SJCRH30 (cell line): ENCODE measurements around the gene IFNAR2. TPM values are rescaled to one million over a fixed set of nuclear protein-coding genes. Genes with fewer than 3 reads are reported as not detected.
"Not testable (repeated sequence)": the region's sequence is repeated elsewhere in the genome, so short reads cannot be mapped to it uniquely, and the experiment has no call there.

ENCODE experiments used
- DNase-seq, 2 experiments: peaks; one replicate each; pipeline ENCODE4 v3.0.0-alpha.2; 2015 to 2020
- H3K27ac ChIP-seq: fragments of 250-450 bp; sonication (Bioruptor Pico); 2 replicates; pipeline ENCODE4 v1.5.1; 2020; ENCODE audit warnings: mild to moderate bottlenecking, moderate library complexity
- H3K27me3 ChIP-seq: fragments of 250-450 bp; sonication (Bioruptor Pico); 2 replicates; pipeline ENCODE4 v1.5.1; 2020; ENCODE audit warnings: mild to moderate bottlenecking, moderate library complexity
- H3K36me3 ChIP-seq: fragments of 250-450 bp; sonication (Bioruptor Pico); 2 replicates; pipeline ENCODE4 v1.5.1; 2020; ENCODE audit warnings: mild to moderate bottlenecking, moderate library complexity
- H3K4me1 ChIP-seq: fragments of 250-450 bp; sonication (Bioruptor Pico); 2 replicates; pipeline ENCODE4 v1.5.1; 2020; ENCODE audit warnings: mild to moderate bottlenecking, moderate library complexity
- H3K4me3 ChIP-seq: fragments of 250-450 bp; sonication (Bioruptor Pico); 2 replicates; pipeline ENCODE4 v1.5.1; 2020; ENCODE audit warnings: mild to moderate bottlenecking, moderate library complexity
- H3K9me3 ChIP-seq: fragments of 250-450 bp; sonication (Bioruptor Pico); replicated peaks from 2 replicates; pipeline ENCODE4 v1.5.1; 2020; ENCODE audit warnings: mild to moderate bottlenecking, moderate library complexity
- total RNA-seq: library from RNA; depleted of rRNA; stranded (reverse); fragments of >200 nt; shearing (Covaris generic); gene quantifications from 2 replicates; pipeline ENCODE4 v1.2.3, GENCODE V29; 2014

Gene IFNAR2
- total RNA-seq, 1 experiment from 2014 or later, result 17.7 TPM

DNA sequence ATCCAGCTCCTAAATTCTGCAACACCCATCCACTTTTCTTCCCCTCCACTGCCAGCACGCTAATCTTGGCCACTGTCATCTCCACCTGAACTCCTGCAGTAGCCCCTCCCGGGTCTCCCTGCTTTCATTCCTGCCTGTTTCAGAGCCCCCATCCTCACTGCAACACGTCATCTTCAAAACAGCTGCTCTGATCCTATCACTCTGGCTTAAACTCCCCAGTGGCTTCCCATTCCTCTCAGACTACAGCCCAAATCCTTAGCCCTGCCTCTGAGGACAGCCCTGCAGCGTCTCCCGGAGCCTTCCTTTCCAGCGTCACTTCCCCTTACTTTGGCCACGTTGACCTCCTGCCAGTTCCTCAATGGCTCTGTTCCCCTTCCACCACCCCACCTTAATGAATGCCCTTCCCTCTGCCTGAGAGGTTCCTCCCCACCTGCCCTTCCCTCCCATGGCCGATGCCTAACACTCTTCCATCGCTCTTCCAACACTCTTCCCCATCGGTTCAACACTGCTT, 22.9 kb upstream of the IFNAR2 start:
- Histone ChIP-seq H3K36me3 (no peaks in the 10 kb centered on the region), H3K4me3 (no peak overlapping the region), H3K9me3 (0 out of 2 replicates have a peak, but pooled peaks cover 4% of the 10 kb centered on the region), H3K4me1 (peaks cover 15% of the 10 kb centered on the region), H3K27me3 (no peaks in the 10 kb centered on the region), H3K27ac (no peak overlapping the region)
- DNase-seq, result no peak

DNA sequence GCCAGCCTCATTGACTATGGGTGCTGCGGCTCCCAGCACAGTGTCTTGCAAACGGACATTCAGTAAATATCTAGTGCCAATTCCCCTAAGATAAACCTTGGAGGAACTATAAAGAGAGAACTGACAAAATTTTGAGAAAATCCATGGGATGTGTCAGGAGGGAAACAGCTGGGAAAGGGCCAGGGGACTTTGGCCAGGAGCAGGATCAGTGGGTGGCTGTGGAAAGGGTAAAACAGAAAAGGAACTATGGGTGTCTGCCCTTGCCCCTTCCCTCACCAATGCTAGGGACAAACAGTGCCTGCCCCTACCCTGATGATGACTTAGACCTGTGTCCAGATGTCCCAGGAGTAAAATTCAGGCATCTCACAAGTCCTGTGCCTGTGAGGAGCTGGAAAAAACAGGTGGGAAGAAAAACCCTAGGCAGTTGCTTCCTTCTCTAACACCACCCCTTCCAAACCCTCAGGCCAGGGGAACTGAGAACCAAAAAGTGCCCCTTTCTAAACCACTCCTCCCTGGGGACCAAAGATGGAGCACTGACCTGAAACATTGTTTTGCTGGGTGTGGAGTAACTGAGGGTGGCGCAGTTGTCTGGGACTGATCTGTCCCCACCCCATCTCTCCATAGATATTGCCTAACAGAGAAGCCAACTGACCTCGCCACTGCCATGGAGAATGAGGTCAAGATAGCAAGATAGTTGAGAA, 22.1 kb upstream of the IFNAR2 start:
- Histone ChIP-seq H3K27ac (no peak overlapping the region), H3K4me1 (peaks cover 17% of the 10 kb centered on the region), H3K9me3 (0 out of 2 replicates have a peak, but pooled peaks cover 4% of the 10 kb centered on the region), H3K36me3 (no peaks in the 10 kb centered on the region), H3K27me3 (no peaks in the 10 kb centered on the region), H3K4me3 (no peak overlapping the region)
- no peak for DNase-seq

DNA sequence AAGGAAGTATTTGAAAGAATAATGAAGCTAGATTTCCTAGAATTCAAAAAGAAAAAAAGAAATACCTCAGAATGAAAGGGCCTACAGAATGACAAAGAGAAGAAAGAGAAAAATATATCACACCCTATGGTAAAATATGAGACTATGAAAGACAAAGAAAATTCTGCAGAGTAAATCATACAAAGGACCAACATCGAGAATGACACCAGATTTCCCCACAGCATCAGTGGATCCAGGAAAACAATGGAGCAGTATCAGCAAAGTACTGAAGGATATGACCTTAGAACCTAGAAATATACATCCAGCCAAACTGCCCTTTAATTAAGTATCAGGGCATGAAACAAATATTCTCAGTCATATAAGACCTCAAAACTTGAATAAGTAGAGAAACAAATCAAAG, 21.2 kb upstream of the IFNAR2 start:
- Histone ChIP-seq H3K4me3 (no peak overlapping the region), H3K27me3 (no peaks in the 10 kb centered on the region), H3K27ac (no peak overlapping the region), H3K4me1 (peaks cover 21% of the 10 kb centered on the region), H3K9me3 (0 out of 2 replicates have a peak, but pooled peaks cover 4% of the 10 kb centered on the region), H3K36me3 (no peaks in the 10 kb centered on the region)
- no peak for DNase-seq

DNA sequence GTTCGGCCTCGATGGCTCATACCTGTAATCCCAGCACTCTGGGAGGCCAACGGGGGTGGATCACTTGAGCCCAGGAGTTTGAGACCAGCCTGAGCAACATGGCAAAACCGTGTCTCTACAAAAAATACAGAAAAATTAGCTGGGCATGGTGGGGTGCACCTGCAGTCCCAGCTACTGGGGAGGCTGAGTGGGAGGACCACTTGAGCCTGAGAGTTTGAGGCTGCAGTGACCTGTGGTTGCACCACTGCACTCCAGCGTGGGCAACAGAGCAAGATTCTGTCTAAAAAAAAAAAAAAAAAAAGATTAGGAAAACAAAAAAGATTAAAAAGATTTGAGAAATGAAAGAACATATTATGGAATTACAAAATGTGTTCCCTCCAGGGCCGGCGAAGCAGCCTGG, 18.4 kb upstream of the IFNAR2 start:
- Histone ChIP-seq H3K4me3 (peak overlapping the region; percentile 35; the same call in 1 of the 2 replicates), H3K27ac (no peak overlapping the region), H3K36me3 (no peaks in the 10 kb centered on the region), H3K9me3 (0 out of 2 replicates have a peak, but pooled peaks cover 4% of the 10 kb centered on the region), H3K4me1 (peaks cover 27% of the 10 kb centered on the region), H3K27me3 (no peaks in the 10 kb centered on the region)
- DNase-seq, result no peak

DNA sequence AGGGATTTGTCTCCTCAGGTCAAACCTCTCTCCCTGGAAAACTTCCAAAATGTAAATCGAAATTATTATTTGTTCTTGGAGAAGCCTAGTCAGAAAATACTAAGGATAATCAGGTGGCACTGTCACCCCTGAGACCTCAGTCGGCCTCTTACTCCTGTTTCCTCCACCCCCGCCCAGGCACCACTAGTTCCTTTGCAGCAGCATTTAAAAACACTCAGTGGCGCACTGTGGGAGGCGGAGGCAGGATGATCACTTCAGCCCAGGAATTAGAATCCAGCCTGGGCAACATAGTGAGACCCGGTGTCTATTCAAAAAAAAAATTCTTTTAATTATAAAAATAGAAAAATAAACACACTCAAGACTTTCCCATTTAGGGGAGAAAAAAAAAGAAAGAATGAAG, 18.0 kb upstream of the IFNAR2 start:
- peaks cover 31% of the 10 kb centered on the region for H3K4me1 ChIP-seq
- no peaks in the 10 kb centered on the region for H3K36me3 ChIP-seq
- 0 out of 2 replicates have a peak, but pooled peaks cover 4% of the 10 kb centered on the region for H3K9me3 ChIP-seq
- DNase-seq, result no peak
- no peaks in the 10 kb centered on the region for H3K27me3 ChIP-seq
- H3K27ac ChIP-seq, result peak overlapping the region; percentile 50
- peak overlapping the region; percentile 35 for H3K4me3 ChIP-seq

DNA sequence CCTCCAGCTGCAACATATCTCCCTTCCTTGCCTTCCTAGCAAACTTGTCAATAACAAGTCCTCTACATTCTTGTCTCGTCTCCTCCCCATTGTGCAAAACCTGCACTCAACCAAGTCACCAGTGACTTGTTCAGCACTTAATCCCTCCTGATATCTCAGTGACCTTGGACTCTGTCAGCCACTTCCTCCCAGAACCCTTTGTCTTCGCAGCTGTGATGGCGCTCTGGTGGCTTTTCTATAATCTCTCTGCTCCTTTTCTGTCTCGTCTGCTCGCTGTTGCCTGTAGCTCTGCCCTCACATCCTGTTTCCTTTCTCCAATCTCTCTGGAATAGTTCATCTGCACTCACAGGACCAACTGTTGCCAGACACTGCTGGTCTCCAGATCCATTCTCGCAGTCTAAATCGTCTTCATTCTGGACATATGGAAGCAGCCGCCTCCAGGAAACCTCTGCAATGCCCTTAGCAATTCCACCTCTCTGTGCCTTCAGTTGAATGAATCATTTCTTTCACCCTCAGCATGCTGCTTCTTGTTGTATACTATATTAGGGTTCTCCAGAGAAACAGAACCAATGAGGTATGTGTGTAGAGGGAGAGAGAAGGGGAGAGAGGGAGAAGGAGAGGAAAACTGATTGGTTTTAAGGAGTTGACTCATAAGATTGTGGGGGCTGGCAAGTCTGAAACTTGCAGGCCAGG, 17.4 kb upstream of the IFNAR2 start:
- Histone ChIP-seq H3K27ac (peak overlapping the region; percentile 50), H3K9me3 (0 out of 2 replicates have a peak, but pooled peaks cover 4% of the 10 kb centered on the region), H3K4me1 (peaks cover 33% of the 10 kb centered on the region), H3K27me3 (no peaks in the 10 kb centered on the region), H3K36me3 (no peaks in the 10 kb centered on the region), H3K4me3 (peak overlapping the region; percentile 35)
- DNase-seq, result peak; percentile 60 to 80

DNA sequence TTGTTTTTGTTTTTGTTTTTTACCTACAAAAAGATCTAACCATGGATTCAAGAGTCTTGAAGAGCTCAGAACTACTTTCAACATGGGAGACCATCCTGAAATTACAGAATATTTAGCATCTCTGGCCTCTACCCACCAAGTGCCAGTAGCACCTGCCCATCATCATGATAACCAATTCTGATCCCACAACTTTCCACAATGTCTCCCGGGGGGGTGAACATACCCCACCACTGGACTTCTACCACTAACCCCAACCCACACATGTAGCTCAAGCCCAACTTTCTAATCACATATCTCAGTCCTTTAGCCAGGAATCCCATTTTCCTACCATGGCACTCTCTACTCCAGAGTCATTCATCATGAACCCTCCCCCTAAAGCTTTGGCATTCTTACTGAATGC, 15.7 kb upstream of the IFNAR2 start:
- H3K36me3 ChIP-seq, result no peaks in the 10 kb centered on the region
- H3K4me1 ChIP-seq, result peaks cover 40% of the 10 kb centered on the region
- H3K4me3 ChIP-seq, result no peak overlapping the region
- no peaks in the 10 kb centered on the region for H3K9me3 ChIP-seq
- no peak overlapping the region for H3K27ac ChIP-seq
- no peak for DNase-seq
- no peaks in the 10 kb centered on the region for H3K27me3 ChIP-seq

DNA sequence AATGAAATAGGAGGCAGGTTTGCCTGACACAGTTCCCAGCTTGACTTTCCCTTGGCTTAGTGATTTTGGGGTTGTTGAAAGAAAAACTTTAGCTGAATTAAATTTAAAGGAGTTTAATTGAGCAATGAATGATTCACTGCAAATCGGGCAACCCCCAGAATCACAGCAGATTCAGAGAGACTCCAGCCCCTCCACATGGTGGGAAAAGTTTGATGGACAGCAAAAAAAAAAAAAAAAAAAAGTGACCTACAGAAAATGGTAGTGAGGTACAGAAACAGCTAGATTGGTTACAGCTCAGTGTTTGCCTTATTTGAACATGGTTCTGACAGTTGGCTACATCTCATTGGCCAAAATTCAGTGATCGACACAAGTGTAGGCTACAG, 12.6 kb upstream of the IFNAR2 start:
- H3K4me1 ChIP-seq, result peaks cover 37% of the 10 kb centered on the region
- no peaks in the 10 kb centered on the region for H3K27me3 ChIP-seq
- no peak overlapping the region for H3K27ac ChIP-seq
- no peak for DNase-seq
- H3K9me3 ChIP-seq, result no peaks in the 10 kb centered on the region
- no peaks in the 10 kb centered on the region for H3K36me3 ChIP-seq
- no peak overlapping the region for H3K4me3 ChIP-seq

DNA sequence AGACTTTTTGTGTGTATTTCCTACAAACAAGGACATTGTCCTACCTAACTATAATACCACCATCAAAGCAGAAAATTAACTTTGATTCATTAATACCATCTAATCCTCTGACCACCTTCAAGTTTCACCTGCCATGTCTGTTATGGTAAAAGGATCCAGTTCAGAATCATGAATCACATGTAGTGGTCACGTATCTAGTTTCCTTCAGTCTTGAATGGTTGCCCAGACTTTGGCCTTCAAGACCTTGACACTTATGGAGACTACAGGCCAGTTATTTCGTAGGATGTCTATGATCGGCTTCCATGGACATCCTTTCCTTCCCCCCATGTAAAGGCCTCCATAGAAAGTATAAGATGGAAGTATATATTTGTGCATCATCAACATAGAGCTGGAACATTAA, 10.4 kb upstream of the IFNAR2 start:
- no peak overlapping the region for H3K27ac ChIP-seq
- H3K4me1 ChIP-seq, result peaks cover 26% of the 10 kb centered on the region
- H3K36me3 ChIP-seq, result no peaks in the 10 kb centered on the region
- H3K4me3 ChIP-seq, result no peak overlapping the region
- DNase-seq, result no peak
- no peaks in the 10 kb centered on the region for H3K9me3 ChIP-seq
- no peaks in the 10 kb centered on the region for H3K27me3 ChIP-seq

DNA sequence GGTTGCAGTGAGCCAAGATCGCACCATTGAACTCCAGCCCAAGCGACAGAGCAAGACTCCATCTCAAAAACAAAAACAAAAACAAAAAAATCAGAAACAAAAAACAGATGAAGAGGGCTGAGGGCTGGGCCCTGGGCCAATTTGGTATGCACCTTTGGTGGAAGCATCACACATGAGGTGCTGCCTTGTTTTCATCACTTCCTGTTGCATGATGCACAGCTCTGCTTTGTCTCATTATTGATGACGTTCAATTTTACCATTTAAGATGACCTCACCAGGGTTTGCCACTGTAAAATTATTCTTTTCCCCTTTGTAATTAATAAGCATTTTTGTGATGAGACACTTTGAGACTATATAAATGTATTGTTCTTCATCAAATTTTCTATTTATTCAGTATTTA, 9.8 kb upstream of the IFNAR2 start:
- Histone ChIP-seq H3K27me3 (no peaks in the 10 kb centered on the region), H3K4me3 (no peak overlapping the region), H3K9me3 (no peaks in the 10 kb centered on the region), H3K27ac (no peak overlapping the region), H3K36me3 (no peaks in the 10 kb centered on the region), H3K4me1 (peaks cover 26% of the 10 kb centered on the region)
- DNase-seq, result no peak

DNA sequence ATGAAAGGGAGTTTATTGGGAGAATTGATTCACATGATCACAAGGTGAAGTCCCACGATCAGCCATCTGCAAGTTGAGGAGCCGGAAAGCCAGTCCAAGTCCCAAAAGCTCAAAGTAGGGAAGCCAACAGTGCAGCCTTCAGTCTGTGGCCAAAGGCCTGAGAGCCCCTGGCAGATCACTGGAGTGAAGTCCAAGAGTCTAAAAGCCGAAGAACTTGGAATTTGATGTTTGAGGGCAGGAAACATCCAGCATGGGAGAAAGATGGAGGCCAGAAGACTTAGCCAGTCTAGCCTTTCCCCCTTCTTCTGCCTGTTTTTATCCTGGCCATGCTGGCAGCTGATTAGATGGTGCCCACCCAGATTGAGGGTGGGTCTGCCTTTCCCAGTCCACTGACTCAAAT, 4.4 kb upstream of the IFNAR2 start:
- not testable (repeated sequence) for H3K4me3 ChIP-seq

DNA sequence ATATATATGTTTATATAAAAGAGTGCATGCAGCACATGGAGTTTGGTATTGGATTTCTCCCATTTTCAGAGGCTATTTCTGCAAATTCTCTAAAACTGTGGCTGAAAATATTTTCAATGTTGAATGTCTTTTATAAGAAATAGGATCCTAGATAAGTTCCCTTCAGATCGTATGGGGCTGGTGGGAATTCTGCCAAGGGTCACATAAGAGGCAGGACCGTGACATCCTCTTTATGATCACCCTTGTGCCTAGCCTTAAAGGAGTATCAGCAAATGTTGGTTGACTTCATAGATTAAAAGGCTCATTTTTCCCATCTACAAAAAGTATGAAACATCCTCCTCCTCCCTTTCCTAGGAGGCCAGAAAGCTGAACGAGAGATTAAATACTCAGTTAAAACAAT, 1.3 kb upstream of the IFNAR2 start:
- H3K27me3 ChIP-seq, result no peaks in the 10 kb centered on the region

More for the DNA sequence above, 4.4 kb upstream of the IFNAR2 start:
- not testable (repeated sequence) for H3K27ac ChIP-seq, H3K27me3 ChIP-seq, H3K9me3 ChIP-seq, DNase-seq, H3K36me3 ChIP-seq
- peaks cover 27% of the 10 kb centered on the region for H3K4me1 ChIP-seq

DNA sequence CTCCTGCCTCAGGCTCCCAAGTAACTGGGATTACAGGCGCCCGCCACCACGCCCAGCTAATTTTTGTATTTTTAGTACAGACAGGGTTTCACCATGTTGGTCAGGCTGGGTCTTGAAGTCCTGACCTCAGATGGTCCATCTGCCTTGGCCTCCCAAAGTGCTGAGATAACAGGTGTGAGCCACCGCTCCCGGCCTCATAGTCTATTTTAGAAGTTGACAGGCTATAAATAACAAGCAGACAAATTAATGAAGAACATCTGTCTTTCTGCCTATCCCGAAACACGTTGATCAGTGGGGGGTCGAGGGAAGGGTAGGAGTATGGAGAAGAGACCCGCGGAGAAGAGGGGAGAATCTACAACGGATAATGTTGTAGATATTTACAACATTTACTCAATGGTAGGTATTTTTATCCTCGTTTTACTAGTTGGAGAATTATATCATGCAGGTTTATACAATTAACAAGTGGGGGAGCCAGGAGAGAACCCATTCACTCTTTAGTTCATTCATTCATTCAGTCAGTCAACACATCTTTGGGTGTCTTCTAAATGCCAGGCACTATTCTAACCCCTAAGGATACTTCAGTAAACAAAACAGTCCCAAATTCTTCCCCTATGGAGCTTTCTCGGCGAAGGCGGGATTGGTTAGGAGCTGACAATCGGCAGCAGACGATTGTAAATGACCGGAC, 497 bp upstream of the IFNAR2 start:
- no peaks in the 10 kb centered on the region for H3K27me3 ChIP-seq
- peak overlapping the region; percentile 99 for H3K4me3 ChIP-seq
- H3K4me1 ChIP-seq, result peaks cover 32% of the 10 kb centered on the region
- H3K36me3 ChIP-seq, result peaks cover 3% of the 10 kb centered on the region
- peak; percentile 63 to 73 for DNase-seq
- peak overlapping the region; percentile 90 for H3K27ac ChIP-seq
- no peaks in the 10 kb centered on the region for H3K9me3 ChIP-seq

More for the DNA sequence above, 1.3 kb upstream of the IFNAR2 start:
- Histone ChIP-seq H3K27ac (peak overlapping the region; percentile 90), H3K4me1 (peaks cover 32% of the 10 kb centered on the region), H3K36me3 (peaks cover 3% of the 10 kb centered on the region; the same call in 1 of the 2 replicates), H3K4me3 (peak overlapping the region; percentile 99; the same call in 1 of the 2 replicates), H3K9me3 (no peaks in the 10 kb centered on the region)
- DNase-seq, result peak; percentile 52 to 71

DNA sequence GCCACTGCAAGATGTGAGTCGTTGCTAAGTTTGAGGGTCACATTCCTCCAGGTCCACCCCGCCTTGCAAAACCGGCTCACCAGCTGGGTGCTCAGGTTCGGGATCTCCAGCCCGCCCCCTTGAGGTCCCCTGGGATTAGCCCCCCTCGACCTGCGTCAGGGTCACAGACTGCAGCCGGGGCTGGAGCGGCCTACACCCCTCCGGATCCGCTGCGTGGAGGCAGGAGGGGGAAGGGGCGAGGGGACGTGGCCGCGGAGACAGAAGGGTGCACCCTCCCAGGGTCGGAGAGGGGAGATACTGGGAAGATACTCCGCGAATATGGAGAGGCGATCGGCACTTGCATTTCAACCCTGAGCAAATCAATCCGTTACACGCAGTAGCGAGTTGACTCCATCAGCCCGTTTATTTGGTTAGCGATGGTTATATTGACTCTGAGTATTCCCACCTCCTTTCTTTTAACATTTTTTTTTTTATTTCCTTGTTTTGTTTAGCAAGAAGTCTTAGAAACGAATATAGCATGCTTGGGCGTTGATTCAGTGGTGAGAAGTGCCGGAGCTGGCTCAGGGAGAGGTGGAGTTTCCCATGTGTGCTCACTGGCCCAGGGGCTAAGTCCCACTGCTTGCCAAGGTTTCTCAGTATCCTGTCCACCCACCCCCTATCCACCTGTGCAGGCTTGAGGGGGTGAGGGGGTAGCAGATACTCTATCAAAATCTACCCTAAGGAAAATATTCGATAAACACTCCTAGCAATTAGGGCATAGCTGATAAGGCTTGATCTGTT, 997 bp downstream of the IFNAR2 start:
- H3K4me3 ChIP-seq, result peak overlapping the region; percentile 99
- peak; percentile 57 for DNase-seq
- no peaks in the 10 kb centered on the region for H3K9me3 ChIP-seq
- H3K27me3 ChIP-seq, result no peaks in the 10 kb centered on the region
- H3K27ac ChIP-seq, result peak overlapping the region; percentile 90
- H3K4me1 ChIP-seq, result peaks cover 32% of the 10 kb centered on the region
- peaks cover 3% of the 10 kb centered on the region for H3K36me3 ChIP-seq
